ENCODE data around the gene TRAK2.
"Not testable (repeated sequence)": the region's sequence is repeated elsewhere in the genome, so short reads cannot be mapped to it uniquely, and the experiment has no call there.

GRCh38 chr2:201439336-201439922, 11.8 kb downstream of the TRAK2 start:
- TF ChIP-seq POLR2A (IDR thresholded peaks at IDR 0.05; ENCODE audit: control extremely low read depth in 1 of 2, low read depth in 2 of 2, low read length in 2 of 2); CTCF (IDR thresholded peaks at IDR 0.05; ENCODE audit: control extremely low read depth in 1 of 3, insufficient read depth in 1 of 3, low read depth in 1 of 3, low read length in 3 of 3); POLR2AphosphoS5 (IDR thresholded peaks at IDR 0.05; ENCODE audit: low read depth, low read length); JUN (IDR thresholded peaks at IDR 0.05; ENCODE audit: low read depth, low read length): not testable (repeated sequence)

Measured in H1 (cell line).